Measurements from ENCODE around the gene ASB4. TPM values are rescaled to one million over a fixed set of nuclear protein-coding genes. Genes with fewer than 3 reads are reported as not detected.

Gene ASB4
- total RNA-seq = not detected in 2 replicates

DNA sequence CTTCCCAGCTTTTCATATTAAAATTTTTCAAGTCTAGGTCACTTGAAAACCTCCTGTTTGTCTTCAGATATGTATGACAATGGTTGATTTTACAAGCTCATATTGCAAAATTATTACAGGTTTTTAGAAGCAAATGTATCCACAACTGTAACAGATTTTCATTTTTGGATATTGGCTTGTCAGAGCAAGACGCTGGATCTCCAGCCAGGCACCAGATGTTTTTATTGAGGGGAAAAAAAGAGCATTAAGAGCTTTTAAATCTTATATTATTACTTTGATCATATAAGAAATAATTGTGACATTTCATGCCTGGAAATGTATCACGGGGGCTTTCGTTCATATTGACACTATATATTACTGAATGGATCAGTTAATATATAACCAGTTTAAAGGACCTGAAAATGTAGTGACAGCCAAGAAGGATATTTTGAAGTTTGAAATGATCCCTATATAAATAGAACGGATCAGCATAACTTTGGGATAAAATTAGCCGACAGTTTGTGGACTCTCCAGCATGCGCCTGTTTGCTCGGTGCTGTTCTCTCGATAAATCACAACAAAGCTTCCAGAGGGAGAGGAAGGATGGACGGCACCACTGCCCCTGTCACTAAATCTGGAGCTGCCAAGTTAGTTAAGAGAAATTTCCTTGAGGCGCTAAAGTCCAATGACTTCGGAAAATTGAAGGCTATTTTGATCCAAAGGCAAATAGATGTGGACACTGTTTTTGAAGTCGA is at the start of gene ASB4:
TSS of gene ASB4 (plus strand) at position 553 of the 733 bp plus-strand sequence. CDS start at position 582, 29 bp downstream.

Other genes with a start within 250 kb of the ASB4 start
- gene PON1, start 161.4 kb upstream of the ASB4 start, total RNA-seq = not detected in 2 replicates
- 0.13 TPM in 1 of 2 replicates, not detected in the other for gene PON3, start 89.6 kb upstream of the ASB4 start, total RNA-seq
- 65.0 and 66.3 TPM in 2 replicates for gene PON2, start 50.9 kb upstream of the ASB4 start, total RNA-seq
- 0.30 and 3.6 TPM in 2 replicates for gene PDK4, start 110.6 kb downstream of the ASB4 start, total RNA-seq